PFSK-1 (cell line): ENCODE results near the gene POLR1D.

ENCODE experiments used
- POLR2AphosphoS5 ChIP-seq: IDR thresholded peaks from 2 replicates; pipeline ENCODE4 v1.6.1; 2012; ENCODE audit warnings: low read depth, mild to moderate bottlenecking, control low read depth, low read length, moderate library complexity
- SIN3A ChIP-seq: IDR thresholded peaks from 2 replicates; pipeline ENCODE4 v1.6.1; 2012; ENCODE audit warnings: mild to moderate bottlenecking, low read length, moderate library complexity, borderline replicate concordance; ENCODE audit not compliant: insufficient read depth
- TAF1 ChIP-seq: IDR thresholded peaks from 2 replicates; pipeline ENCODE4 v1.6.1; 2012; ENCODE audit warnings: low read length, control low read depth, borderline replicate concordance; ENCODE audit not compliant: insufficient read depth
- TF ChIP-seq, protein P1 (sequence below), 2 experiments: IDR thresholded peaks; 2 replicates each; pipeline versions ENCODE4 v1.6.1 to v1.8.0; 2011 to 2012; ENCODE audit warnings: low read depth in 2 of 2, low read length in 2 of 2, control low read depth in 1 of 2, inconsistent platforms in 1 of 2, mild to moderate bottlenecking in 1 of 2, moderate library complexity in 1 of 2; ENCODE audit not compliant: insufficient read depth in 1 of 2

DNA sequence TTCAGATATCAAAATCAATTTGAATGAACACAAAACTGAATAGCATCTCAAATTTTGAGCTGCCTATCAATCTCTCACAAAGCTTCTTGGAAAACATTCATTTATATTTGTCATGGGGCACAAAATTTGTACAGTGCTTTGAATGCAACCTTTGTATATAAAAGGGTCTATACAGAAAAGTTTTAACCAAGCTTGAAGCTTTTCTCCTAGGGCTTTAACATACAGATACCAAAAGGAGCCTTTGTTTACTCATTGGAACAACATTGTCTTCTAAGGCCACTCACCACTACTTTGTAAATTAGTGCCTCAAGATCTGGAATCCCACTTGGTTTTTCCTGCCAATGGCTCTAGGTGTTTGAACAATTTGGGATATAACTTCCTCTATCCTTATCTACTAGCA is 22.6 kb upstream of the POLR1D start:
- TF ChIP-seq POLR2AphosphoS5 (no peak), SIN3A (no peak), TAF1 (no peak)
- TF ChIP-seq, protein P1, sequence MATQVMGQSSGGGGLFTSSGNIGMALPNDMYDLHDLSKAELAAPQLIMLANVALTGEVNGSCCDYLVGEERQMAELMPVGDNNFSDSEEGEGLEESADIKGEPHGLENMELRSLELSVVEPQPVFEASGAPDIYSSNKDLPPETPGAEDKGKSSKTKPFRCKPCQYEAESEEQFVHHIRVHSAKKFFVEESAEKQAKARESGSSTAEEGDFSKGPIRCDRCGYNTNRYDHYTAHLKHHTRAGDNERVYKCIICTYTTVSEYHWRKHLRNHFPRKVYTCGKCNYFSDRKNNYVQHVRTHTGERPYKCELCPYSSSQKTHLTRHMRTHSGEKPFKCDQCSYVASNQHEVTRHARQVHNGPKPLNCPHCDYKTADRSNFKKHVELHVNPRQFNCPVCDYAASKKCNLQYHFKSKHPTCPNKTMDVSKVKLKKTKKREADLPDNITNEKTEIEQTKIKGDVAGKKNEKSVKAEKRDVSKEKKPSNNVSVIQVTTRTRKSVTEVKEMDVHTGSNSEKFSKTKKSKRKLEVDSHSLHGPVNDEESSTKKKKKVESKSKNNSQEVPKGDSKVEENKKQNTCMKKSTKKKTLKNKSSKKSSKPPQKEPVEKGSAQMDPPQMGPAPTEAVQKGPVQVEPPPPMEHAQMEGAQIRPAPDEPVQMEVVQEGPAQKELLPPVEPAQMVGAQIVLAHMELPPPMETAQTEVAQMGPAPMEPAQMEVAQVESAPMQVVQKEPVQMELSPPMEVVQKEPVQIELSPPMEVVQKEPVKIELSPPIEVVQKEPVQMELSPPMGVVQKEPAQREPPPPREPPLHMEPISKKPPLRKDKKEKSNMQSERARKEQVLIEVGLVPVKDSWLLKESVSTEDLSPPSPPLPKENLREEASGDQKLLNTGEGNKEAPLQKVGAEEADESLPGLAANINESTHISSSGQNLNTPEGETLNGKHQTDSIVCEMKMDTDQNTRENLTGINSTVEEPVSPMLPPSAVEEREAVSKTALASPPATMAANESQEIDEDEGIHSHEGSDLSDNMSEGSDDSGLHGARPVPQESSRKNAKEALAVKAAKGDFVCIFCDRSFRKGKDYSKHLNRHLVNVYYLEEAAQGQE (IDR thresholded peaks at IDR 0.05; ENCODE audit: insufficient read depth in 1 of 2, low read depth in 2 of 2, low read length in 2 of 2) = no peak
